Neural progenitor cell (in vitro differentiated cells): ENCODE results near the gene C5orf52. TPM values are rescaled to one million over a fixed set of nuclear protein-coding genes. Genes with fewer than 3 reads are reported as not detected.

ENCODE experiments used
- total RNA-seq: library from RNA; depleted of rRNA; stranded (reverse); fragments of >200 nt; gene quantifications from 2 replicates; pipeline ENCODE4 v1.2.3, GENCODE V29; 2015; ENCODE audit warnings: low replicate concordance

The C5orf52 gene
- total RNA-seq, 1 donor from 2014 or later, result not detected

Other genes with a start within 250 kb of the C5orf52 start
- gene NIPAL4, start 211.3 kb upstream of the C5orf52 start, total RNA-seq, result not detected in 2 replicates
- 11.5 and 20.9 TPM in 2 replicates for gene ADAM19, start 95.8 kb upstream of the C5orf52 start, total RNA-seq
- 0.06 and 0.17 TPM in 2 replicates for gene SOX30, start 19.1 kb upstream of the C5orf52 start, total RNA-seq
- gene THG1L, start 59.9 kb downstream of the C5orf52 start, total RNA-seq, result 15.1 and 20.5 TPM in 2 replicates
- 10.7 and 13.6 TPM in 2 replicates for gene LSM11, start 72.2 kb downstream of the C5orf52 start, total RNA-seq
- 58.4 and 65.0 TPM in 2 replicates for gene CLINT1, start 187.6 kb downstream of the C5orf52 start, total RNA-seq